Measurements from ENCODE around the gene ZNF444.
A peak's percentile ranks its signal among the peaks of the same experiment; 100 is the strongest.

ZNF444 gene

DNA sequence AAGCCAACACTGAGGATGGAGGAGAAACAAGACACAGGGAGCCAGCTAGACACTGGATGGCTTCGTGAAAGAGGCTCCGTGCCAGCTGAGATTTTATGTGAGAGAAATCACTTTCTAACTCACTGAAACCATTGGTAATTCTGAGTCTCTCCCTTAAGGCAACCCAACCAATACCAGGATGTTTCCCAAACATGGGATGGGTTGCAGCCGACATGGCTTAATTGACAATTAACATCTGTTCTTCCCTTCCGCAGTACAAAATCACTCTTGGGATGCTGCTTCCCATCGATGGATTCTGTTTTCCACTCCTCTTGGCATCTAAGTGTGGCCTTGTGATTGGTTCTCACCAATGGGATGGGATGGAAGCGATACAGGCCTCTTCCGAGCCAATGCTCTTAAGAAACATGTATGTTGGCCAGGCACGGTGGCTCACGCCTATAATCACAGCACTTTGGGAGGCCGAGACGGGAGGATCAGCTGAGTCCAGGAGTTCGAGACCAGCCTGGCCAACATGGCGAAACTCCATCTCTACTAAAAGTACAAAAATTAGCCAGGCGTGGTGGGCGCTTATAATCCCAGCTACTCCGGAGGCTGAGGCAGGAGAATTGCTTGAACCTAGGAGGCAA lies 17.7 kb upstream of the ZNF444 start:
- DNase-seq = no peak

DNA sequence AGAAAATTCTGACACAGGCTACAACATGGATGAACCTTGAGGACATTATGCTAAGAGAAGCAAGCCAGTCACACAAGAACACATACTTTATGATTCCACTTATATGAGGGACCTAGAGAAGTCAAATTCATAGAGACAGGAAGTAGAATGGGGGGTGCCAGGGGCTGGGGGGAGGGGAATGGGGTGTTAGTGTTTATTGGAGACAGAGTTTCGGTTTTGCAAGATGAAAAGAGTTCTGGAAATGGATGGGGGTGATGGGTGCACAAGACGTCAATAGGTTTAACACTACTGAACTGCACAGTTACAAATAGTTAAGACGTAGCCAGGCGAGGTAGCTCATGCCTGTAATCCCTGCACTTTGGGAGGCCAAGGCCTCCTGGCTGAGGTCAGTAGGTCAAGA lies 16.5 kb upstream of the ZNF444 start:
- DNase-seq = no peak

DNA sequence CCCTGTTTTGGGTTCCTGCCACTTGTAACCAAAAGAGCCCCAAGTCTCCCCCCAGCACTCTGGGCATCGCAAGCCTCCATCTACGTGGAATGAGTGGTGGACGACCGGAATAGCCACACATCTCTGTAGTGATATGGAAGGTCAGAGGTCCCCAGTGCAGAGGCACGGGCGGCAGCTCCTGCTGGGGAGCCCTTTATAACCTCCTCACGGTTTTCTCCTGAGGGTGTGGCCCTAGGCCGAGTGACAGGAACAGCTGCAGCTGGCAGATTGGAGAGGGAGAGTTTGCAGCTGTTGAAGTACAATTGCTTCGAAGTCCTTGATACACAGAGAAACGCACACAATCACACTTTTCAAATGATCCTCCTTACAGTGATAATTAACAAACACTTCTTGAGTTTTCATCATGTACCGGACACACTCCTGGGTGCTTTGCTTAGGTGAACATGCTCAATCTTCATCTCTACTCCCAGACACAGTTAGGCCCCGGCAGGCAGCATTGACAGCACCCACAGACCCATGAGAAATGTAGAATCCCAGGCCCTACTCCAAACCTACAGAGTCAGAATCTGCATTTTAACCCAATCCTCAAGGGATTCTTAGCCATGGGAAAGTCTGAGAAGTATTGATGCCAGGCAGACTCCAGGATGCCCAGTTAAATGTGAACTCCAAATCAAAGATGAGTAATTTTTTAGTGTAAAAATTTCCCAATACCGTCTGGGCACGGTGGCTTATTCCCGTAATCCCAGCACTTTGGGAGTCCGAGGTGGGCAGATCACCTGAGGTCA lies 15.1 kb upstream of the ZNF444 start:
- no peak for DNase-seq

DNA sequence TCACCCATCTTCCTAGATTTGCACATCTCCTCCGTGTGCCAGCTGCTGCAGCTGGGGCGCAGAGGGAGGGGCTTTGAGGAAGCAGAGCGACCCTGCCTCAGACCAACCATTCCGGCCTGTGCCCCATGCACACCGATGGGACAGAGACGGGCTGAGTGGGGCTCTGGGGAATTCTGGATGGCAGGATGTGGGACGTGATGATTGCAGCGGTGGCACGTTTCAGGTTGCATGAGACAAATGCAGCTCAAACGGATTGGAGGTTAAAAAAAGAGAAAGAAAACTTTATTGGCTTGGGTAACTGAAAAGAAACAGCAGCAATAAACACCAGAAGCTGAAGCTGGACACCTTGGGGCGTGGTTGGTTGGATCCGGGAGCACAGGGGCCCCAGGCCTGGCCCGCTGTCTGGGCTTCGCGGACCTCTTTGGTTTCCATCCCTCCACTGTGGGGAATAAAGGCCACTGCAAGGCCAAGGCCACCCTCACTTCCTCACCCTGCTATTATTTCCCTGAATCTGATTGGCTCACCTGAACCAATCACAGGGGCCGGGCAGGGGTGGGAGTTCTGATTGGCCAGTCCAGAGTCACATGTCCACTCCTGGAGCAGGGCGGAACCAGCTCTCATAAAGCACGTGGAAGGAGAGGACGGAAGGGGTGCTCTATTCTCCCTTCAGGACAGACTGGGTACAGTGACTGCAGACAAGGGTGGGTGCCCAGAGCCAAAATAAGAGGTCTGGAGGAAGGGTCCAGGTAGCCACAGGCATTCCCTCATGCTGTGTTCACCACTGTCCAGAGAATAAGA lies 13.9 kb upstream of the ZNF444 start:
- no peak for DNase-seq

DNA sequence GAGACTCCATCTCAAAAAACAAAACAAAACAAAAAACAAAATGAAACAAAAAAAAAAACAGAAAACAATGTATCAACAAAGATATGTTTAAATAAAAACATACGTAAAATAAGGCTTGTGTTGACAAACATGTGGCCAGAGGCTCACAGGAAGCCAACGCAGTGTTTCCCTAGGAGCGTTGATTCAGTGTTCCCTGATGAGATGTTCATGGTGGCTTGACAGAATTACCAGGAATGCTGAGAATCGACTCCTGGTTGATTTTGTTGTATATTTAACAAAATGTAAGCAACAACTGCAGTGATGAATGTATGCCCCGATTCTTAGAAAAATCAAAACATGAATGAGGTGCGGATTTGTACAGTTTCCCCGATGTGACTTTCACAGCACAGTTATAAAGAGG lies 11.1 kb upstream of the ZNF444 start:
- no peak for DNase-seq

DNA sequence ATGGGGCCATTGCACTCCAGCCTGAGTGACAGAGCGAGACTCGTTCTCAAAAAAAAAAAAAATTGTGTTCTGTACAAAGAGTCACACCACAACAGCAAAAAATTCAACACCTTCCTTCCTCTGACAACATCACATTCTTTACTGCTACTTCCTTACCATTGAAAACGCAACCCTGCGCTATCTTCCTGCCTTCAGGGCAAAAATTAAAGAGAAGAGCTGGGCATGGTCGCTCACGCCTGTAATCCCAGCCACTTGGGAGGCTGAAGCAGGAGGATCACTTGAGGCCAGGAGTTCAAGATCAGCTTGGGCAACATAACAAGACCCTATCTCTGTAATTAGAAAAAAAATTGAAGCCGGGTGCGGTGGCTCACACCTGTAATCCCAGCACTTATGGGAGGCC lies 9.4 kb upstream of the ZNF444 start:
- no peak for DNase-seq

DNA sequence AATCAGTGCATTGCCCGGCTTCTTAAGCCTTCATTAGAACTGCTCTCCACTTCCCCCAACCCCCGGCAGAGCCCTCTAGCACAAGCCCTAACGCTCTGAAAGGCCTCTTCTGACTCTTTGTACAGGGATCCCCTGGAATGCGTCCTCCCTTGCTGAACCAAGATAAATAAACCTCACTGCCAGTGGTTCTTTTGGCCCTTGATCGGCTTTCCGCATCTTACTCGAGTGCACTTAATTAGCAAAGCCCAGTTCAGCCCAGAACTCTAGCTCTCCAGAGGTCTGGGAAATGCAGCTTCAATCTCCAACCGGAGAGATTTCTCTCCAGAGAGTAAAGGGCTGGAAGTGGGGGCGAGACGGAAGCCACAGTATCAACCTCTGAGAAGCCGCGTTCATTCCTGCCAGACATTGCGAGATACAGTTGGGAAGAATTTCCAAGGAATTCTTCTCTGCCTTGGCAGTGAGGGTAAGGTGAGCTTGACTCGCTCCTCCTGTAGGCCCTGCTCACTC lies 8.7 kb upstream of the ZNF444 start:
- DNase-seq = peak; percentile 69

DNA sequence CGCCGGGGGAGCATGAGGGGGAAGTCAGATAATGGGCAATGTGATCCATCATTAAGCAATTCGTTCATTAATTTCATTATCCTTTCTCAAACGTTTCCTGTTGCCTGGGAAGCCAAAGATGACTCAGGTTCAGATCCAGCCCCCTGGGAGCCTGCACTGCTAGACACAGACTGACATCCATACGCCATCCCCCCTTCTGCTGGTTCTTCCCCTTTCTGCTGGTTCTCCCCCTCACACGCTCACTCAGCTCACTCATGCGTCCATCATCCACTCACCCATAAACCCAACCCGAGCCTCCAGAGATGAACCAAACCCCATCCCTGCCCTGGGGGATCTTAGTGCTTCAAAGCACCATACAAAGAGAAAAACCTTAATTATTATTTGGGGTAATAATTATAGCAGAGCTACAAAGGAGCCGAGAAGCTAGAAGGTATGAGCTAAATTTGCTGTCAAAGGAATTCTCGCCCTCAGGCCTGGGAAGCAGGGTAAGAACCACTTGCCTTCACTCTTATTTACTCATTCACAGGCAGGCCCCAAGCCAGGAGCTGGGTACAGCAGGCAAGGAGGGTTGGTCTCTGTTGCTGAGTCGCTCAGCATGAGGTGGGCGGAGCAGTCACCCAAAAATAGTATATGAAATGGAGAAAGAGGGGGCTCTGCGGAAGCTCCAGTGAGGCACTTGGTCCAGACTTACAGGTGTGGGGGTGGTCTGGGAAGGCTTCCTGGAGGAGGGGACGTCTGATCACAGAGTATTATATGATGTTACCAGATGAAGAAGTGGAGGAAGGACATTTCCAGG lies 7.0 kb upstream of the ZNF444 start:
- peak; percentile 92 for DNase-seq

DNA sequence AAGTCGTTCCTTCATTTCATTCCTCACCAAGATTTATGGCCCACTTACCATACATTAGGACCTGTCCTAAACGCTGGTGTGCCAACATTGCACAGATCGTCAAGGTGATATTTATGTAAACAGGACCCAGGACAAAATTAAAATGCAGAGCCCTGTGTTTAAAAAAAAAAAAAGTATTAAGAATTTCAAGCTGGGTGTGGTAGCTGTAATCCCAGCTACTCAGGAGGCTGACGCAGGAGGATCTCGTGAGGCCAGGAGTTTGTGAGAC lies 6.5 kb upstream of the ZNF444 start:
- DNase-seq = no peak

DNA sequence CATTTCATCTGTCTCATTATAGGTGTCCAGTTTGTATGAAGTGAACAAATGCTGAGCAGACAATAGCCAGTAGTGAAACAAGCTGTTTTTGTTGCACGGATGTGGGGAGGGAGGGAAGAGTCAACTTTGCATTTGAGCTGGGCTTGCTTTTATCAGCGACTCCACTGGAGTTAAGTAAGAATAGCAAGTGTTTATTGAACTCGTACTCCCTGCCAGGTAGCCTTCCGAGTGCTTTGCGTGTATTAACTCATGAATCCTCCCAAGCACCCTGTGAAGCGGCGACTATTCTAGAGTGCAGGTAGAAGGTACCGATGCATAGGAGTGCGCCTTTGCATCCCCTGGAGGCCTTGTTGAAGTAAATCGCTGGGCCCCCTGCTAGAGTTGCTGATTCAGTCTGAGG lies 4.7 kb upstream of the ZNF444 start:
- no peak for DNase-seq

DNA sequence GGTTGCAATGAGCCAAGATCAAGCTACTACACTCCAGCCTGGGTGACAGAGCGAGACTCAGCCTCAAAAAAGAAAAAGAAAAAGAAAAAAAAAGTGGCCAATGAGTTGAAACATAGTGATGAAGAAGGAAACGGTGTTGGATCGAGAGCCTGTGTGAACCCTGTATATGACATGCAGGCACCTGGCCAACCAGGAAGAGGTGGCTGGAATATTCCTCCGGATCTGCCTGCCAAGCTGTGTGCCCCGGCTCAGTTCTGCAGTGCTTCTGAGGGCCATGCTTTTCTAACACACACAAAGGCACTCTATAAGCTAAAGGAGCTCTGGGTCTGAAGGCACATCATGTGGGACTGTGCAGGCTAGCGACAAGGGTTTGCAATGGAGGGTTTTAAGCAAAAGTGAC lies 3.7 kb upstream of the ZNF444 start:
- DNase-seq = no peak

DNA sequence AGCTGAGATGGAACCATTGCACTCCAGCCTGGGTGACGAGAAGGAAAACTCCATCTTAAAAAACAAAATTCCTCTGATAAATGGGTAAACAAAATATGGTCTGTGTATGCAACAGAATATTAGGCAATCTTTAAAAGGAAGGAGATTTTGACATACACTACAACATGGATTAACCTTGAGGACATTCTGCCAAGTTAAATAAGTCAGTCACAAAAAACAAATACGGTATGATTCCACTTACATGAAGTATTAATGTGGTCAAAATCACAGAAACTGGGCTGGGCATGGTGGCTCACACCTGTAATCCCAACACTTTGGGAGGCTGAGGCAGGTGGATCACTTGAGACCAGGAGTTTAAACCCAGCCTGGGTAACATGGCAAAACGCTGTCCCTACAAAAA lies 3.0 kb upstream of the ZNF444 start:
- no peak for DNase-seq

DNA sequence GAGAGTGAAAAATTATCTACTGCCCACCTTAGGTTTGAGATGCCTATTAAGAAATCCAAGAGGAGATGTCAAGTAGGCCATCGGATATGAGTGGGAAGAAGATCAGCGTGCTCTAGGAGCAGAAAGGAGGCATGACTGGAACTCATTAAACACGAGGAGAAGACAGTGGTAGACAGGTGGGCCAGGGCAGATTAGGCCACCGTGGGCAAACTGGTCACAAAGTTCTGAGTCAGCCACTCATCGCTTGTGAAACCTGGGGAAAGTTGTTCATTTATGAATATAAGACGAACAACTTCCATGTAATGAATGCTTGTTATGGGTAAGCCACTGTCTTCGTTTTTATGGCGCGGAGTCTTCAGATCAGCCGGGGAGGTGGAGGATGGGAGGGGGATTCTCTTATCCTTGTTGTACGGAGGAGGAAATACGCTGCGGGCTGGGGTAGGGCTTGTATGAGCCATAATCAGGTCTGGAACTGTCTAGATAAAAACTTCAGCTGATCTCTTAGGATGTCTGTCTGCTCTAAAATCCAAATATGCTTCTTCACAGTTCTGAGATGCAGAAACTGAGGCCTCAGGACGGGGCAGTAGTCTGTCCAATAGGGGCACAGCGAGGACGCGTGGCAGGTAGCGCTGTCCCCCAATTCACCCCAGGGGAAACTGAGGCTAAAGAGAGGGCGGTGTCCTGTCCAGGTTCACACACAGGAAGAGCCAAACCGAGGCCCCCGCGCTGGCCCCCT lies 1.1 kb upstream of the ZNF444 start:
- DNase-seq = no peak

DNA sequence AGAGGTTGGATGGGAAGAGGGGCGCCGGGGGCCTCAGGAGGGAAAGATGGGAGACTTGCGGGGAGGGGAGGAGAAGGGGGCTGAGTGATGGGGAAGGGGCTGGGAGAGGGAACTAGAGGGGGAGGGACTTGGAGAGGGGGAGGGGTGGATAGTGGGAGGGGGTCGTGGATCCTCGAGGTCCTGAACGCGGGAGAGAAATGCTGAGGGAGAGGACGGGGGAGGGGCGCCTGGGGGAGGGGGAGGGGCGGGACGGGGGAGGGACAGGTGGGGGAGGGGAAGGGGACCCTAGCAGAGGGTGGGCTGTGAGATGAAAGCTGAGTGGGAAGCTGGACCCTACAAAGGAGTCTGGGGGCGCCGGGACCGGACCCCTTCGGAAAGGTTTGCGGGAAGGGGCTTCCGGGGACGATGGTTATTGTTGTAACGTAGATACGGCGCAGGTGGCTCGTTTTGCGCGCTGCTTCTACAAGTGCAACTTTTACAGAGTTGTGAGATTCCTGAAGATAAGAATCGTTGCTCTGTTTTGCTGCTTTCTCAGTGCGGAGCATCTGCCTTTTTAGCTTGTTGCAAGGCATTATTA lies 418 bp downstream of the ZNF444 start:
- no peak for DNase-seq

DNA sequence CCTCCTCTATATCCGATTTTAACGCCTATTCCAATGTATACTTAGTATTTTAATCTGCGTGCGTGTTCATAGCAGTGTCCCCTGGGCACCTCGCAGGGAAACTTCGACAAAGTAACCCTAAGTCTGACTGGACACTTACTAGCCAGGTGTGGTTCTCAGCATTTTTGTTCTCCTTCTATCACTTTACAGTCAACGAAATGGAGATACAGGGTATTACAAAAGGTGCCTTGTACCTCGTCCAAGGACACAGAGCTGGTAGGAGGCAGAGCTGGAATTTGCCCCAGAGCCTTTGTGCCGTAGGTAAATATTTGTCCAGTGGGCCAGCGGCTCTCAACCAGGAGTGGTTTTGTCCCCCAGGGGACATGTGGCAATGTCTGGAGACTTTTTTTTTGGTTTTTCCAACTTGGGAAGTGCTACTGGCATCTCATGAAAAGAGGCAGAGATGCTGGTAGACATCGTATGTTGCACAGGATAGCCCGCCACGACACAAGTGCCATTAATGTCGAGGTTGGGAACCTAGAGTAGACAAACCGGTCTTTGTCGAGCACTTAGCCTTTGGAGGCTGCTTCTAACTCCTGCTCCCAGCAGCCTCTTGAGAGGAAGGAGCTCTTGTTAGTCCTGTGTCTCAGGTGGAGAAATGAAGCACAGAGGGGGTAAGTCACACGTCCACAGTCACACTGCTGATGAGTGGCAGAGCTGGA lies 1.1 kb downstream of the ZNF444 start:
- DNase-seq = peak; percentile 70

DNA sequence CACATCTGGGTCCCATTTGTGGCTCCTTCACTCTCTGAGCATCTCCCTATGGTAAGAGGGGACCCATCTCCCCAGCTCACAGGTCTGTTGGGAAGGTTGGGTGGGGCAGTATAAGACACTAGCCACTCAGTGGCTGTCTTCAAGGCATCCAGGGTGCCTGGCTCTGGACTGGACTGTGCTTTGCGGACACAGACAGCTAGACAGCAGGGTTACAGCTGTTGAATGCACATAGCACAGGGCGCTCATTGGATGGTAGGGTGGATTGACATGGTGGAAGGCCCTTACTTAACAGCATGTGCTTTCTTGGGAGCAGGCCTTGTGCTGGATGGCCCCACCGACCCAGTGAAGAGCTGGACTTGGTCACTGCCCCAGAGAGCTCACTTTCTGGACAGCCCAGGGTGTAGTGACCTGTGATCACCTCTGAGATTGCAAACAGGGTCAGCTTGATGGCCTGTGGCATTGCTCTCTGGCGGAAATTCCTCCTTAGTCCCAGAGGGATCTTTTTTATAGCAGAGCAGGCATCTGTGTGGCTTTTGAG lies 1.9 kb downstream of the ZNF444 start:
- no peak for DNase-seq

DNA sequence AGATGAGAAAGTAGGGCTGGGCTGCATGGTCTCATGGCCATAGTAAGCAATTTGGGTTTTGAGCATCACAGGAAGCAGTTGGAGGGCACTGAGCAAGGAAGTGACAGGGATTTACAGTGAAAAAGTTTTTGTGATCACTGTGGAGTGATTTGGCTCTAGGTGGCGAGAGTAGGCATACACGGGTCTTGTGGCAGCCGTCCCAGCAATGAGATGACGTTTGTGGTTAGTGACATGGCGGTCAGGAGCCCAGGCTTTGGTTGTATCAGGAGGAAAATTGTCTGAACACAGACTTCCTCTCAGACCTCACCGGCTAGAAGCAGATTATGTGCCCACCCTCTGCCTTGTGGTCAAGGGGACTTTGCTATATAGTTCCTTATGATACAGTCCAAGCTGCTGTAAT lies 3.3 kb downstream of the ZNF444 start:
- DNase-seq = no peak

DNA sequence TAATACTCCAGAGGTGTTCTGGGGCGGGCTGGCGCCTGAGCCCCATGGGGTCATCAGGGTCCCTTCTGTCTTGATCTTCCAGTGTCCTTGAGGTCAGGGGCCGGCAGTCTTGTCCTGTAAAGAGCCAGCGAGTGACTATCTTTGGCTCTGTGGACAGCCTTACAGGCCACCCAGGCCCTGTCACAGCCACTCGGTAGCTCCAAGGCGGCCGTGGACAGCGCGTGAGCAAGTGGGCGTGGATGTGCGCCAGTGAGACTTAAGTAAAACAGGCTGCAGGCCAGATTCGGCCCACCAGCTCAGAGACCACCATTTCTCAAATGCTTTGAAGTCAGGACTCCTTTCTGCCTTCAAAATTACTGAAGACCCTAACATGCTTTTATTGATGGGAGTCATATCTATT lies 3.7 kb downstream of the ZNF444 start:
- no peak for DNase-seq

DNA sequence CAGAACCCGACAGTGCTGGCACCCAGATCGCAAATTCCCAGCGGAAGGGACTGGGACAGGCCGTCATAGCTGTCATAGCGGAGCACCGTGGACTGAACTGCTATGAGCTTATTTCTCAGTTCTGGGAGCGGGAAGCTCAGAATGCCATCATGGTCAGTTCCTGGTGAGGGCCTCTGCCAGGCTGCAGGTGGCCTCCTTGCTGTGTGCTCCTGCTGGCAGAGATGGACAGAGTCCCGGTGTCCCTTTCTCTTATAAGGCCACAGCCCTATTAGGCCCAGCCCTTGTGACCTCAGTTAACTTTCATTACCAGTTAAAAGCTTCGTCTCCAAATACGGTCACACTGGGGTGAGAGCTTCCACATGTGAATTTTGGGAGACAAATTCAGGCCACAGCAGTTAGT lies 4.6 kb downstream of the ZNF444 start:
- no peak for DNase-seq

DNA sequence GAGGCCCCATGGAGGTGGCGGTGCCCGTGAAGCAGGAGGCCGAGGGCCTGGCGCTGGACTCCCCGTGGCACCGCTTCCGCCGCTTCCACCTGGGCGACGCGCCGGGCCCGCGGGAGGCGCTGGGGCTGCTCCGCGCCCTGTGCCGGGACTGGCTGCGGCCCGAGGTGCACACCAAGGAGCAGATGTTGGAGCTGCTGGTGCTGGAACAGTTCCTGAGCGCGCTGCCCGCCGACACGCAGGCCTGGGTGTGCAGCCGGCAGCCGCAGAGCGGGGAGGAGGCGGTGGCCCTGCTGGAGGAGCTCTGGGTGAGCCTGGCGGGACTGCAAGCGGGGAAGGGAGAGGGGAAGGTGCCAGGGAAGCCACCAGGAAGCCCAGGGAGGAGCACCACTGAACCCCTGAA lies 5.8 kb downstream of the ZNF444 start:
- no peak for DNase-seq

DNA sequence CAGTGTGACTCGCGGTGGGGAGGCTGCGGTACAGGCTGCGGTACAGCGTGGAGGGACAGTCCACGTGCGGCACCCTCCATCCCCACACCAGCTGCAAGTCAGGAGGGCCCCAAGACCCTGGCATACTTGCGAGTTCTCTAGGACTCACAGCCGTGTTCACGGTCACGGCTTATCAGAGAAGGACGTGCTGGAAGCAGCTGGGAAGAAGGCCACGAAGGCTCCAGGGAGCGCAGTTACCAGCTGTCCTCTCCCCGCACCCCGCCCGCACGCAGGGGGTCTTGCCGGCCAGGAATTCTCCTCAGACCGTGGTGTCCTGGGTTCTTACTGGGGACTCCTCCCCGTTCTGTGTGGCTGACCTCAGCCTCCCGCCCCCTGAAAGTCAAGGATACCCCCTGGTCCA lies 6.2 kb downstream of the ZNF444 start:
- DNase-seq = no peak

Data from islet precursor cell (in vitro differentiated cells).